ENCODE results near the gene MCTS1. TPM values are rescaled to one million over a fixed set of nuclear protein-coding genes. Genes with fewer than 3 reads are reported as not detected.

Gene MCTS1
- total and polyA plus RNA-seq, 2 donors (not counting 3 experiments of a cell fraction or from before 2014, with no cell fraction given), result 36.1 to 70.0 TPM

- Histone ChIP-seq H4K20me1 (replicated peaks; ENCODE audit: control insufficient read depth, extremely low read depth, insufficient read depth, low read length) (no peaks in the 10 kb centered on the region), H3K36me3 (ENCODE audit: control insufficient read depth in 2 of 2, extremely low read depth in 1 of 2, insufficient read depth in 2 of 2, low read length in 2 of 2) (no peaks in the 10 kb centered on the region), H2AFZ (ENCODE audit: low read depth, low read length) (no peak overlapping the region), H3K9me3 (replicated peaks; ENCODE audit: control insufficient read depth, insufficient read depth, low read length) (no peaks in the 10 kb centered on the region), H3K79me2 (ENCODE audit: control insufficient read depth, insufficient read depth, low read length) (no peaks in the 10 kb centered on the region), H3K9ac (replicated peaks; ENCODE audit: extremely low read depth, insufficient read depth, low read length) (no peak overlapping the region), H3K9me1 (replicated peaks; ENCODE audit: control insufficient read depth, extremely low read depth, insufficient read depth, low read length) (no peaks in the 10 kb centered on the region), H3K4me1 (ENCODE audit: control insufficient read depth, extremely low read depth, insufficient read depth, low read length) (no peaks in the 10 kb centered on the region), H3K27me3 (ENCODE audit: control insufficient read depth in 2 of 2, insufficient read depth in 2 of 2, low read length in 2 of 2) (no peaks in the 10 kb centered on the region), H3K4me3 (replicated peaks in 1 of 3; ENCODE audit: insufficient read depth in 1 of 3, low read depth in 1 of 3, low read length in 3 of 3) (no peak overlapping the region), H3K27ac (ENCODE audit: insufficient read depth, low read depth, low read length) (no peak overlapping the region), H3K4me2 (ENCODE audit: insufficient read depth, low read length) (no peak overlapping the region)
- POLR2A ChIA-PET, result no interaction called here
- TF ChIP-seq POLR2A (IDR thresholded peaks at IDR 0.05; ENCODE audit: low read depth, low read length), result no peak
- no peak for TF ChIP-seq JUN (IDR thresholded peaks at IDR 0.05; ENCODE audit: borderline replicate concordance, insufficient read depth, insufficient read length, low read depth)
- no peak for TF ChIP-seq FOS (IDR thresholded peaks at IDR 0.05; ENCODE audit: borderline replicate concordance, insufficient read depth, low read length)
- TF ChIP-seq MYC (IDR thresholded peaks at IDR 0.05; ENCODE audit: low read depth, low read length), result no peak
- TF ChIP-seq, protein P1, sequence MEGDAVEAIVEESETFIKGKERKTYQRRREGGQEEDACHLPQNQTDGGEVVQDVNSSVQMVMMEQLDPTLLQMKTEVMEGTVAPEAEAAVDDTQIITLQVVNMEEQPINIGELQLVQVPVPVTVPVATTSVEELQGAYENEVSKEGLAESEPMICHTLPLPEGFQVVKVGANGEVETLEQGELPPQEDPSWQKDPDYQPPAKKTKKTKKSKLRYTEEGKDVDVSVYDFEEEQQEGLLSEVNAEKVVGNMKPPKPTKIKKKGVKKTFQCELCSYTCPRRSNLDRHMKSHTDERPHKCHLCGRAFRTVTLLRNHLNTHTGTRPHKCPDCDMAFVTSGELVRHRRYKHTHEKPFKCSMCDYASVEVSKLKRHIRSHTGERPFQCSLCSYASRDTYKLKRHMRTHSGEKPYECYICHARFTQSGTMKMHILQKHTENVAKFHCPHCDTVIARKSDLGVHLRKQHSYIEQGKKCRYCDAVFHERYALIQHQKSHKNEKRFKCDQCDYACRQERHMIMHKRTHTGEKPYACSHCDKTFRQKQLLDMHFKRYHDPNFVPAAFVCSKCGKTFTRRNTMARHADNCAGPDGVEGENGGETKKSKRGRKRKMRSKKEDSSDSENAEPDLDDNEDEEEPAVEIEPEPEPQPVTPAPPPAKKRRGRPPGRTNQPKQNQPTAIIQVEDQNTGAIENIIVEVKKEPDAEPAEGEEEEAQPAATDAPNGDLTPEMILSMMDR (IDR thresholded peaks at IDR 0.05; ENCODE audit: extremely low read depth in 1 of 2, insufficient read depth in 1 of 2, low read depth in 1 of 2, low read length in 2 of 2), result no peak
- TF ChIP-seq GATA2 (IDR thresholded peaks at IDR 0.05; ENCODE audit: insufficient read depth, insufficient read length, low read depth, low read length), result no peak
- TF ChIP-seq EZH2 (IDR thresholded peaks at IDR 0.05; ENCODE audit: borderline replicate concordance, low read depth, low read length, severe bottlenecking), result no peak
- TF ChIP-seq POLR2AphosphoS5 (IDR thresholded peaks at IDR 0.05; ENCODE audit: insufficient read depth, low read depth, low read length), result no peak
- no peak for TF ChIP-seq MAX (IDR thresholded peaks at IDR 0.05; ENCODE audit: insufficient read depth, insufficient read length)
- CTCF ChIA-PET, result no interaction called here
- DNase-seq (ENCODE audit: low read depth, low spot score) (no peak), FAIRE-seq (no peak)
- dilution Hi-C loops (cut with MboI; ENCODE audit: extremely low pct_ligation_motif_present, low sequenced_read_pairs), result no loop called here
- intact Hi-C loops (cut with micrococcal nuclease), result no loop called here
- BruUV-seq (replicated peaks), result no TSS peak
Measured at GRCh38 chrX:120638619-120639018, 34.7 kb downstream of the MCTS1 start.

Measured in endothelial cell of umbilical vein (primary cell).